Measurements from ENCODE around the gene FBLIM1.
"Not testable (repeated sequence)": the region's sequence is repeated elsewhere in the genome, so short reads cannot be mapped to it uniquely, and the experiment has no call there.

Gene FBLIM1

DNA sequence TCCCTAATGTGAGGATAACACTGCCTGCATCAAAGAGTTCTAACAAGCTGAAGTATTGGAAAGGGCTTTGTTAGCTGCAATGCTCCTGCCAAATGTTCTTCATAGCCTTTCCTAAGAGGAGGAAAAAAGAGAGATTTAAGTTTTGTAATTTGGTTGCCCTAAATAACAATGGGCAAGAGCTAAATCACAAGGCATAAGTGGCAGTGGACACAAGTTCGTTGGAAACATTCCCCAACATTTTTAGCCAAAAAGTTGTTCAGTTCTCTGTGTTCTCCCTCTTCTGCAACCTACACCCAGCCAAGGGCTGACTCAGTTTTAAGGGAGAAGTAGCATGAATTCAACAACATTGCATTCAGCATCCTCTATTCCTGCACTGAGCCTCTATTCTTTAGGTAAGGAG is 51.5 kb downstream of the FBLIM1 start:
- DNase-seq (ENCODE audit: low read depth, low spot score) = no peak

DNA sequence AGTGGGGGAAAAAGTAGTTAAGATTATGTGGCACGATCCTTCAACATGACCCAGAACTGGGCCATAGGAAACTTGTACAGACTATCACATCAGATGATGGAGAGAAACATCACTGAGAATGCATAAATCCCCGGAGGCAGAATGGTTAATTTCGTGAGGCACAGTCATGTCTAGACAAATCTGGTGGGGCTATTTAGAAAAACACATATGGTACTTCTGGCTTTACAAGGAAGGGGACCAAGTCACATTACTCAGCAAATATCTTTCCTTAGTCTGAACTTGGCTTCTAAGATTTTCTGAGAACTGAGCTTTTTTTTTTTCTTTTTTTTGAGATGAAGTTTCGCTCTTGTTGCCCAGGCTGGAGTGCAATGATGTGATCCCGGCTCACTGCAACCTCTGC is 58.1 kb downstream of the FBLIM1 start:
- no peak for DNase-seq (ENCODE audit: low read depth, low spot score)

- peak; percentile 48 for DNase-seq (ENCODE audit: low read depth, low spot score)
Measured at GRCh38 chr1:15820478-15820877, 61.9 kb downstream of the FBLIM1 start.

DNA sequence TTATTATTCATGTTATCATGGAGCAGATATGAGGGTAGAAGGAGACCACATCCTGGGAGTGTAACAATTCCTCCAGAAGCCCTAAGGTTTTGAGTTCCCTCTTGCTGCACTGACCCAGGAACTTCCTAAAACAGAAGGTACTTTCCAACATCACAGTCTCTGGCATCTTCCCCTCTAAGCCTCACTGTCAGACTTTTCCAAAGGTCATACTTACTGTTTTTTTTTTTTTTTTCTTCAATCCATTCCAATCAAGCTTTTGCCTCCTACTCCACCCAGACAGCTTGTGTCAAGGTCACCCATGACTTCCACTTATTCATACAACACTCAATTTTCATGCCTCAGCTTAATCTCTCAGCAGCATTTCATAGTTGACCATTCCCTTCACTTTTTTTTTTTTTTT is 67.2 kb downstream of the FBLIM1 start:
- DNase-seq (ENCODE audit: low read depth, low spot score) = no peak

DNA sequence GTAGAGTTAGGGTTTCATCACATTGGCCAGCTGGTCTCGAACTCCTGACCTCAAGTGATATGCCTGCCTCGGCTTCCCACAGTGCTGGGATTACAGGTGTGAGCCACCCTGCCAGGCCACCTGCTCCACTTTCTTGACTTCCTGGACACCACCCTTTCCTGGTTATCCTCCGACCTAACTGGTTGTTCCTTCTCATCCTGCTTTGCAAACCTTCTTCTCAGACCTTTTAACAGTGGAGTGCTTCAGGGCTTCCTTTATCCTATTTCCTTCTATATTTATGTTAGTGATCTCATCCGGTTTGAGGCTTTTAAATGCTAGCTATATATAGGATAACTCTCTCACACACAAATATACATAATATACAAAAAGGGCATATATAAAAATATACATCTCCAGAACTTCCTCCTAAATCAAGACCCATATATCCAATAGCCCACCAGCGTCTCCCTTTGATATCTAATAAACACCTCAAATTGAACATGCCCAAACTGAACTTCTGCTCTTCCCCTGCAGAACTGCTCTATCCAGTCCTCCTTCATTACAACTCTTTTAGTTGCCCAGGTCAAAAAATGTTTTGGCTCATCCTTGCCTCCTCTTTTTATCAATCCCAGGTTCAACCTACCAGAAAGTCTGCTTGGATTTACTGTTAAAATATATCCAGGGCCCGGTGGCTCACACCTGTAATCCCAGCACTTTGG is 68.4 kb downstream of the FBLIM1 start:
- DNase-seq (ENCODE audit: low read depth, low spot score) = no peak

GRCh38 chr1:15827567-15827966 is 69.0 kb downstream of the FBLIM1 start:
- DNase-seq (ENCODE audit: low read depth, low spot score) = not testable (repeated sequence)

- not testable (repeated sequence) for DNase-seq (ENCODE audit: low read depth, low spot score)
Measured at GRCh38 chr1:15828931-15829330, 70.3 kb downstream of the FBLIM1 start.

DNA sequence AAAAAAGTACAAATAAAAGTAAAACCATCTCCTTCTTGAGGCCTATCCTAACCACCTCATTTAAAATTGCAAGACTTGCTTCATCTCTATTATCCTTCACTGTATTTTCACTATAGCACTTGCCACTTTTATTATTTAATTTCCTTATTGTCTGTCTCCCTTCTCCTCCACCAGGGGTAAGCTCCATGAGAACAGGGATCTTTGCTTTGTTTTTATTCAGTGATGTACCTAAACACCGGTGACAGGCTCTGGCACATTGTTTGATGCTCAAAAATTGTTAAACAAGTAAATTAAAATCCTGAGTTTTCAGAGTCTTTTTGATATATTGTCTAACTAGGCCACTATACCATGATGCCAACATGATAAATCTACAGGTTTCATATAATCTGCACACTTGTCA is 71.7 kb downstream of the FBLIM1 start:
- DNase-seq (ENCODE audit: low read depth, low spot score) = no peak

DNA sequence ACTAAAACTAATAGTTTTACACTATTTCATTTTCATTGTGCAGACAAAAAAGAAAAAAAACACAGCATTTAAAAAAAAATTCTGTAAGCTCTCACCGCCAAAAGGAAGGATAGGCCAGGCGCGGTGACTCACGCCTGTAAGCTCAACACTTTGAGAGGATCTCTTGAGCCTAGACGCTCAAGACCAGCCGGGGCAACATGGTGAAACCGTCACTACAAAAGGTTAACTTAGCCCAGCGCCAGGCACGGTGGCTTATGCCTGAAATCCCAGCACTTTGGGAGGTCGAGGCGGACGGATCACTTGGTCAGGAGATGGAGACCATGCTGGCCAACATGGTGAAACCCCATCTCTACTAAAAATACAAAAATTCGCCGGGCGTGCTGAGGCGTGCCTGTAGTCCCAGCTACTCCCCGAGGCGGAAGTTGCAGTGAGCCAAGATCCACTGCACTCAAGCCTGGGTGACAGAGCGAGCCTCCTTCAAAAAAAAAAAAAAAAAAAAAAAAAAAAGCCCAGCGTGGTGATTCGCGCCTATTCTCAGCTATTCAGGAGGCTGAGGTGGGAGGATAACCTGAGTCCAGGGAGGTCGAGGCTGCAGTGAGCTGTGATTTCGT is 74.6 kb downstream of the FBLIM1 start:
- no peak for DNase-seq (ENCODE audit: low read depth, low spot score)

DNA sequence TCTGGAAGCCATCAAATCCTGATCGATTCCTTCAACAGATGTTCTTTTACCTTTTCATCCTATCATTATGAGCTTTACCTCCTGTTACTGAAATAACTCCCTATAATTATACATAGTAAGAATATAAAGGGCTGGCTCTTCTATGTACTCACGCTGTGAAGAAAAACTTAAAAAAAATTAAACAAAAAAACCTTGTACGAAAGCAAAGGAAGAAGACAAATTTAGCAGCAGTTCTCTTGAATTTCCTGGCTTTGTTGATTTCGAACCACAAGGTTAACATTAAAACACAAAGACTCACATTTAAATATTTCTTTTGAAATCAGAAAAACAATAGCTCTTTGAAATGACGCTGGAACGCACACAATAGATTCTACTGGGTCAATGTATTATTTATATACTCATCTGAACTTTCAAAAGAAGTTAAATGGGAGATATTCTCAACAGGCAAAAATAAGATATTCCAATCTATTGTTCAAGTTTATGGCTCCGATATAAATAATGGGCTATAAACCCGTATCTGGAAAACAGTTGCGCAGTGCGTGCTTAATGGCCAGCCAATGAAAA is 75.3 kb downstream of the FBLIM1 start:
- DNase-seq (ENCODE audit: low read depth, low spot score) = no peak

DNA sequence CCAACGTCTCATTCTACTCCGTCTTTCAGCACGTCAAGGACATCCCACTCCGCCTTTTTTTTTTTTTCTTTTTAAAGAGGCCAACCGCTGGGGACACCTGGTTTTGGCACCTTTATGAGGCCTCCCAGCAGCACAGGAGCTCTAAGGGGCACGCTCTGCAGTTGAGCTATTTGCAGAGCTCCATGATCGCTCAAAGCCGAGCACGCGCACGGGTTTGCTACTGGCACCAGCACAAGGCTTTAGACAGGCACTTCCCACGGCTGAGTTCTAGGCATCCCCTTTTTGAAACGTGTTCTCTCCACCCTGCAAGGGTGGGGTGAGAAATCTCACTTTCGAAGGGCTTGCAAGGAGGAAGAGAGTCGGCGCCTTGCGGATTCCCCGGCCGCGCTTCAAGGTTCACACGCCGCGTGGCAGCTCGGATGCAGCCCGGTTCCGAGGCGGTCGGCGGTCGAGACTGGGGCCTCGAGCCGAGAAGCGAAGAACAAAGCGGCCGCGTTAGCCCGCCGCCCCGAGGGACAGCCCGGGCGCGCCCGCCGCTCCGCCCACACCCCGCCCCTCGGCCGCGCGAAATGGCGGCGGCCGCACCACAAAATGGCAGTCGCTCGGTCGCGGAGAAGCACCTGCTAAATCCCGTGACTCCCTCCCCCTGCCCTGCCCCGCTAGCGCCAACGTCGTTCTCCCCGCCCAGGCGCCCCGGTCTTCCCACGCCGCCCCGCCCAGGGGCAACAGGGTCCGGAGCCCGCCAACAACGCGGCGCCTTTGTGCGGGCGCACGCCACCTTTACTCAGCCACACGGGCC is 76.0 kb downstream of the FBLIM1 start:
- peak; percentile 94 for DNase-seq (ENCODE audit: low read depth, low spot score)

DNA sequence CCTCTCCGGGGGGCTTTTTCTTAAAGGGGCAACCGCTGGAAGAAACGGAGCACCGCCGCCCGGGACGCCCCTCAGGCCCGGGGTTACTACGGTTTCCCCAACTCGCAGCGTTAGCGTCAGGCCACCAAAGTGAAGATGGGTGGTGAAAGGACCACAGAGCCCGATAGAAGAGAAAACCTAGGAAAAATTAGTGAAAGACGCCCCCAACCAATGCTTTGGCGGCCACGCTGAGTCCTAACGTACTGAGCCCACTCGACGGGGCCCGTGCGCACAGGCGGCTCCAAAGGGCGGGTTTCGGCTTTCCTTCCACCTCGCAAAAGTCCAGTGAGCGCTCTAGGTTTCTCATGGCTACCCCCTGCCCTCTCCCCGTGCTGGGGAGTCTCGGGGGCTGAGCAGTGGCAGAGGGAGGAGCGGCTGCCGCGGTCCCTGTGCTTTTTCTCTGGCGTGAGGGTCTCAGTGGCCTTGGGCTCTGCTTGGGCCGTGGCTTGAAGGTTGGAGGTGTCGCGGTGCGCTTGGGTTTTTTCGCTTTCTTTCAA is 76.7 kb downstream of the FBLIM1 start:
- DNase-seq (ENCODE audit: low read depth, low spot score) = no peak

- DNase-seq (ENCODE audit: low read depth, low spot score) = peak; percentile 100
Measured at GRCh38 chr1:15835741-15836510, 77.3 kb downstream of the FBLIM1 start.

All from astrocyte of the hippocampus (primary cell).